HEK293 (cell line): ENCODE measurements around the gene FAM78B.

Experiments used
- CTCF ChIA-PET: fragments of 350-600 bp; formaldehyde crosslinking; extraction: SDS; loops from one replicate; lab custom pipeline; 2021; ENCODE audit warnings: antibody characterized with exemption; lab: Yijun Ruan, JAX
- POLR2A ChIA-PET: fragments of 300-600 bp; formaldehyde crosslinking; extraction: SDS; loops from one replicate; lab custom pipeline; 2020; ENCODE audit warnings: antibody characterized with exemption, inconsistent platforms; lab: Yijun Ruan, JAX
- H3K27ac ChIP-seq: fragments of 200-500 bp; sonication (Bioruptor generic); 2 replicates; pipeline ENCODE4 v1.5.1; 2014; ENCODE audit warnings: low read depth, low read length, control low read depth, inconsistent platforms; ENCODE audit errors: extremely low read depth
- H3K36me3 ChIP-seq, 2 experiments: fragments of 200-500 bp in 1 of 2; sonication (Bioruptor generic) in 1 of 2; 1 replicate in 1 of 2; 2 replicates in 1 of 2; pipeline ENCODE4 v1.5.1; 2014 to 2017; ENCODE audit warnings: inconsistent platforms in 2 of 2, low read length in 2 of 2; ENCODE audit not compliant: control insufficient read depth in 2 of 2, insufficient read depth in 1 of 2
- H3K4me1 ChIP-seq: fragments of 200-500 bp; sonication (Bioruptor generic); 2 replicates; pipeline ENCODE4 v1.5.1; 2014; ENCODE audit warnings: mild to moderate bottlenecking, low read length, inconsistent platforms; ENCODE audit not compliant: control insufficient read depth, insufficient read depth
- H3K4me3 ChIP-seq: 2 replicates; pipeline ENCODE4 v1.5.1; 2011; ENCODE audit warnings: low read depth, mild to moderate bottlenecking, control low read depth, low read length, moderate library complexity
- H3K9me3 ChIP-seq: fragments of 200-500 bp; sonication (Bioruptor generic); 2 replicates; pipeline ENCODE4 v1.5.1; 2014; ENCODE audit warnings: low read depth, low read length, inconsistent platforms; ENCODE audit not compliant: control insufficient read depth, insufficient read depth
- BCL11B ChIP-seq: fragments of 450-650 bp; formaldehyde crosslinking; IDR thresholded peaks from 2 replicates; pipeline ENCODE4 v1.5.1; 2016; ENCODE audit warnings: low read depth, missing biosample characterization, missing genetic modification characterization
- KLF1 ChIP-seq: fragments of 450-650 bp; formaldehyde crosslinking; IDR thresholded peaks from 2 replicates; pipeline ENCODE4 v1.5.1; 2016; ENCODE audit warnings: missing biosample characterization, missing genetic modification characterization
- OSR2 ChIP-seq: fragments of 450-650 bp; formaldehyde crosslinking; IDR thresholded peaks from 2 replicates; pipeline ENCODE4 v1.5.1; 2016; ENCODE audit warnings: missing biosample characterization, missing genetic modification characterization
- PRDM1 ChIP-seq: fragments of 450-650 bp; formaldehyde crosslinking; IDR thresholded peaks from 2 replicates; pipeline ENCODE4; 2016; ENCODE audit warnings: missing biosample characterization, missing genetic modification characterization
- SETDB1 ChIP-seq: IDR thresholded peaks from one replicate; pipeline ENCODE4 v1.6.1; 2017; ENCODE audit warnings: mild to moderate bottlenecking, low read length, moderate library complexity, mixed read lengths; ENCODE audit not compliant: insufficient read length
- ZBTB17 ChIP-seq: fragments of 450-650 bp; formaldehyde crosslinking; IDR thresholded peaks from 2 replicates; pipeline ENCODE4 v1.5.1; 2016; ENCODE audit warnings: missing biosample characterization, missing genetic modification characterization
- ZNF112 ChIP-seq: fragments of 450-650 bp; formaldehyde crosslinking; IDR thresholded peaks from 2 replicates; pipeline ENCODE4 v1.5.0; 2017; ENCODE audit warnings: missing biosample characterization, missing genetic modification characterization
- ZNF121 ChIP-seq: fragments of 450-650 bp; formaldehyde crosslinking; IDR thresholded peaks from 2 replicates; pipeline ENCODE4 v1.5.1; 2016; ENCODE audit warnings: missing biosample characterization, missing genetic modification characterization
- ZNF211 ChIP-seq: fragments of 450-650 bp; formaldehyde crosslinking; IDR thresholded peaks from 2 replicates; pipeline ENCODE4 v1.5.1; 2016; ENCODE audit warnings: low read depth, missing biosample characterization, missing genetic modification characterization
- ZNF23 ChIP-seq: fragments of 450-650 bp; formaldehyde crosslinking; IDR thresholded peaks from 2 replicates; pipeline ENCODE4 v1.5.1; 2016; ENCODE audit warnings: missing biosample characterization, missing genetic modification characterization, borderline replicate concordance
- ZNF274 ChIP-seq, 2 experiments: fragments of 200-500 bp in 1 of 2; fragments of 450-650 bp in 1 of 2; sonication (Bioruptor generic) in 1 of 2; formaldehyde crosslinking in 1 of 2; IDR thresholded peaks; 2 replicates each; pipeline versions ENCODE4 v1.5.1 to v1.6.1; 2014 to 2016; ENCODE audit warnings: borderline replicate concordance in 1 of 2, inconsistent platforms in 1 of 2, low read length in 1 of 2, missing biosample characterization in 1 of 2, missing genetic modification characterization in 1 of 2
- ZNF510 ChIP-seq: fragments of 450-650 bp; formaldehyde crosslinking; IDR thresholded peaks from 2 replicates; pipeline ENCODE4 v1.5.1; 2018; ENCODE audit warnings: mild to moderate bottlenecking, missing genetic modification characterization, missing biosample characterization; ENCODE audit not compliant: insufficient replicate concordance
- ZNF549 ChIP-seq: fragments of 450-650 bp; IDR thresholded peaks from 2 replicates; pipeline ENCODE4 v1.5.1; 2018; ENCODE audit warnings: missing biosample characterization, missing genetic modification characterization, mild to moderate bottlenecking, inconsistent platforms, moderate library complexity
- ZNF555 ChIP-seq: fragments of 450-650 bp; formaldehyde crosslinking; conservative IDR thresholded peaks from 2 replicates; pipeline ENCODE4 v1.5.1; 2017; ENCODE audit warnings: missing biosample characterization, mild to moderate bottlenecking, missing genetic modification characterization, inconsistent platforms
- ZNF776 ChIP-seq: fragments of 450-650 bp; formaldehyde crosslinking; IDR thresholded peaks from 2 replicates; pipeline ENCODE4 v1.5.0; 2017; ENCODE audit warnings: missing biosample characterization, missing genetic modification characterization, borderline replicate concordance
- ZNF843 ChIP-seq: fragments of 450-650 bp; formaldehyde crosslinking; IDR thresholded peaks from 2 replicates; pipeline ENCODE4 v1.5.1; 2016; ENCODE audit warnings: missing biosample characterization, missing genetic modification characterization
- ZSCAN18 ChIP-seq: fragments of 450-650 bp; formaldehyde crosslinking; IDR thresholded peaks from 2 replicates; pipeline ENCODE4 v1.5.1; 2016; ENCODE audit warnings: missing biosample characterization, missing genetic modification characterization
- TF ChIP-seq, protein P1 (sequence below): fragments of 450-650 bp; formaldehyde crosslinking; IDR thresholded peaks from 2 replicates; pipeline ENCODE4 v1.5.1; 2017; ENCODE audit warnings: missing biosample characterization, missing genetic modification characterization
- TF ChIP-seq, protein P2 (sequence below): fragments of 450-650 bp; formaldehyde crosslinking; IDR thresholded peaks from 2 replicates; pipeline ENCODE4 v1.5.1; 2016; ENCODE audit warnings: missing biosample characterization, missing genetic modification characterization, low read depth
- TF ChIP-seq, protein P3 (sequence below): fragments of 450-650 bp; formaldehyde crosslinking; IDR thresholded peaks from 2 replicates; pipeline ENCODE4 v1.5.1; 2016; ENCODE audit warnings: missing biosample characterization, missing genetic modification characterization
- TF ChIP-seq, protein P4 (sequence below): fragments of 450-650 bp; formaldehyde crosslinking; IDR thresholded peaks from 2 replicates; pipeline ENCODE4 v1.5.1; 2016; ENCODE audit warnings: missing biosample characterization, missing genetic modification characterization
- TF ChIP-seq, protein P5 (sequence below): fragments of 450-650 bp; formaldehyde crosslinking; IDR thresholded peaks from 2 replicates; pipeline ENCODE4 v1.5.1; 2016; ENCODE audit warnings: missing biosample characterization, missing genetic modification characterization, borderline replicate concordance

Gene FAM78B

DNA sequence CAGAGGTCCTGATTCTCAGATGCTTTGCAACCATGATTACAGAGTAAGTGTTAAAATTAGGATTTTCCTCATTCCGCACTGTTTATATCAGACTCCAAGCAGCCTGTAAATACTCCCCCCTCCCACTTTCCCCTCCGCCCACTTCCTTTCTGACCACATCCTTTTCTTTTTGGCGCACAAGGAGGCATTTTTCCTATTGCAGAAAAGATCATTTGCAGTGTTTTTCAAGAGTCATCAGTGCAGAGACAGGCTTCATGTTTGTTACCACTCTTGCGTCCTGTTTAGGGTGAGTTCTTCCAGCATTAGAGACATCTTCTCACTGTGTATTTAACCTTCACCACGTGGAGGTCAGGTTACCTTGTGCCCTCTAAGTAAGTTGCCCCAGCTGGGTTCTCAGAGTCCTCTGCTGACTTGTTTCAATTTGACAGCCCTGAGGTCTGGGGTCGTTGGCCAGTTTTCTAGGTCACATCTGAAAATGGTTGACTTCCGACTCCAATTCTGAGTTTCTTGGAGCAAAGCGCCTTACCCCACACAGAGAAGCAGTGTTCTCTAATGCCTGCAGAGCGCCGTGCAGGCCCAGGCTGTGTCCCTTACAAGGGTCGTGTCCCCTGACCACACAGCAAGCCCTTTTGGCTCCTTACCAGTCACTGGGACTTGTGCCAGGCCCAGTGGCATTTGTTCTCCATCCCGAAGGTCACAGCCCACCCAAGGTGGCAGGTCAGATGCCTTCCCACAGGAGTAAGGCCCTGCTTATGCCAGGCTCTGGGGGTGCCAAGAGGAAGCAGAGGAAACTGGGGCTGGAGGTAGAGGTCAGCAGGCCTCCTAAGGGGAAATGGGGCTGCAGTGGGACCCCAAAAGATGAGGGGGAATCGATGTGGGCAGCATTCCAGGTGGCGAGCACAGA is 85.6 kb downstream of the FAM78B start (continued):
- TF ChIP-seq ZNF776 (no peak), ZNF112 (tag by site-specific recombination) (no peak), PRDM1 (tag by site-specific recombination) (no peak), ZNF555 (no peak)
- TF ChIP-seq, protein P1, sequence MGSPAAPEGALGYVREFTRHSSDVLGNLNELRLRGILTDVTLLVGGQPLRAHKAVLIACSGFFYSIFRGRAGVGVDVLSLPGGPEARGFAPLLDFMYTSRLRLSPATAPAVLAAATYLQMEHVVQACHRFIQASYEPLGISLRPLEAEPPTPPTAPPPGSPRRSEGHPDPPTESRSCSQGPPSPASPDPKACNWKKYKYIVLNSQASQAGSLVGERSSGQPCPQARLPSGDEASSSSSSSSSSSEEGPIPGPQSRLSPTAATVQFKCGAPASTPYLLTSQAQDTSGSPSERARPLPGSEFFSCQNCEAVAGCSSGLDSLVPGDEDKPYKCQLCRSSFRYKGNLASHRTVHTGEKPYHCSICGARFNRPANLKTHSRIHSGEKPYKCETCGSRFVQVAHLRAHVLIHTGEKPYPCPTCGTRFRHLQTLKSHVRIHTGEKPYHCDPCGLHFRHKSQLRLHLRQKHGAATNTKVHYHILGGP (tag by site-specific recombination), result no peak
- TF ChIP-seq, all 188 proteins: peak for 0

DNA sequence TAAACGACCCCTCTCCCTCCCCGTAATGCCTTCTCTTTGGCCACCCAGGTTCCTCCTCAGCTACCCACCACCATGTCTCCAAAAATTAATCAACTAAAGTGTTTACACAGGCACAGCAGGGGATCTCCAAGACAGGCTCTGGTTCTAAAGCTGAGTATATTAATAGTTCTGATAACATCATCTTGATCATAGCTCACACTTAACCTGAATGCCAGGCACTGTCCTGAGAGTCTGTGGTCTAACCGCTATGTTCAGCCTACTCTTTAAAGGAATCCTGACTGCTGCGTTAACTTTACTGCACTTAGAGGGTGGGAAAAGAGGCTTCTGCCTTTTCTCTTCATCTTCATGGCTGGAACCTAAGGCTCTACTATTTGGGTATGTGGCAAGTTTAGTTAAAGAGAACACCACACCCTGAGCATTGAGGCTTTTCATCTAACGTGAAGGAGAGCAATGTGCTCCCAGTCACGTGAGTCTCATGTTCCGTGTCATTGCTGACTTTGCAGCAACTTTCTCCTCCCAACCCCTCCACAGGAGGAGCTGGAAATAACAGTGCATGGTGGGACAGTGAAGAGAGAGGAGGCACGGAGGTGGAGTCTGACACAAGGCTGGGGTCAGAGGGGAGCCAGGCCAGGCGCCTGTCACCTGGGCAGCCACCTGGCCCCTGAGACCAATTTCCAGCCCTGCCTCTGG is 86.4 kb downstream of the FAM78B start:
- Histone ChIP-seq H3K9me3 (no peaks in the 10 kb centered on the region), H3K36me3 (no peaks in the 10 kb centered on the region), H3K4me3 (no peak overlapping the region), H3K27ac (no peak overlapping the region), H3K4me1 (no peaks in the 10 kb centered on the region)
- TF ChIP-seq ZNF274 (IDR thresholded peaks at IDR 0.05; ENCODE audit: low read length) (no peak), ZNF274 (tag by site-specific recombination; IDR thresholded peaks at IDR 0.05; ENCODE audit: borderline replicate concordance) (no peak), SETDB1 (no peak), ZNF121 (no peak), BCL11B (tag by site-specific recombination) (no peak), ZNF211 (tag by site-specific recombination) (no peak), ZNF549 (tag by site-specific recombination) (no peak), ZBTB17 (tag by site-specific recombination) (no peak), ZSCAN18 (tag by site-specific recombination) (no peak), ZNF555 (no peak), ZNF510 (tag by site-specific recombination) (no peak), ZNF843 (no peak), OSR2 (tag by site-specific recombination) (no peak), ZNF23 (no peak), KLF1 (tag by site-specific recombination) (no peak)
- TF ChIP-seq, protein P2, sequence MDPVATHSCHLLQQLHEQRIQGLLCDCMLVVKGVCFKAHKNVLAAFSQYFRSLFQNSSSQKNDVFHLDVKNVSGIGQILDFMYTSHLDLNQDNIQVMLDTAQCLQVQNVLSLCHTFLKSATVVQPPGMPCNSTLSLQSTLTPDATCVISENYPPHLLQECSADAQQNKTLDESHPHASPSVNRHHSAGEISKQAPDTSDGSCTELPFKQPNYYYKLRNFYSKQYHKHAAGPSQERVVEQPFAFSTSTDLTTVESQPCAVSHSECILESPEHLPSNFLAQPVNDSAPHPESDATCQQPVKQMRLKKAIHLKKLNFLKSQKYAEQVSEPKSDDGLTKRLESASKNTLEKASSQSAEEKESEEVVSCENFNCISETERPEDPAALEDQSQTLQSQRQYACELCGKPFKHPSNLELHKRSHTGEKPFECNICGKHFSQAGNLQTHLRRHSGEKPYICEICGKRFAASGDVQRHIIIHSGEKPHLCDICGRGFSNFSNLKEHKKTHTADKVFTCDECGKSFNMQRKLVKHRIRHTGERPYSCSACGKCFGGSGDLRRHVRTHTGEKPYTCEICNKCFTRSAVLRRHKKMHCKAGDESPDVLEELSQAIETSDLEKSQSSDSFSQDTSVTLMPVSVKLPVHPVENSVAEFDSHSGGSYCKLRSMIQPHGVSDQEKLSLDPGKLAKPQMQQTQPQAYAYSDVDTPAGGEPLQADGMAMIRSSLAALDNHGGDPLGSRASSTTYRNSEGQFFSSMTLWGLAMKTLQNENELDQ, result no peak
- TF ChIP-seq, protein P3, sequence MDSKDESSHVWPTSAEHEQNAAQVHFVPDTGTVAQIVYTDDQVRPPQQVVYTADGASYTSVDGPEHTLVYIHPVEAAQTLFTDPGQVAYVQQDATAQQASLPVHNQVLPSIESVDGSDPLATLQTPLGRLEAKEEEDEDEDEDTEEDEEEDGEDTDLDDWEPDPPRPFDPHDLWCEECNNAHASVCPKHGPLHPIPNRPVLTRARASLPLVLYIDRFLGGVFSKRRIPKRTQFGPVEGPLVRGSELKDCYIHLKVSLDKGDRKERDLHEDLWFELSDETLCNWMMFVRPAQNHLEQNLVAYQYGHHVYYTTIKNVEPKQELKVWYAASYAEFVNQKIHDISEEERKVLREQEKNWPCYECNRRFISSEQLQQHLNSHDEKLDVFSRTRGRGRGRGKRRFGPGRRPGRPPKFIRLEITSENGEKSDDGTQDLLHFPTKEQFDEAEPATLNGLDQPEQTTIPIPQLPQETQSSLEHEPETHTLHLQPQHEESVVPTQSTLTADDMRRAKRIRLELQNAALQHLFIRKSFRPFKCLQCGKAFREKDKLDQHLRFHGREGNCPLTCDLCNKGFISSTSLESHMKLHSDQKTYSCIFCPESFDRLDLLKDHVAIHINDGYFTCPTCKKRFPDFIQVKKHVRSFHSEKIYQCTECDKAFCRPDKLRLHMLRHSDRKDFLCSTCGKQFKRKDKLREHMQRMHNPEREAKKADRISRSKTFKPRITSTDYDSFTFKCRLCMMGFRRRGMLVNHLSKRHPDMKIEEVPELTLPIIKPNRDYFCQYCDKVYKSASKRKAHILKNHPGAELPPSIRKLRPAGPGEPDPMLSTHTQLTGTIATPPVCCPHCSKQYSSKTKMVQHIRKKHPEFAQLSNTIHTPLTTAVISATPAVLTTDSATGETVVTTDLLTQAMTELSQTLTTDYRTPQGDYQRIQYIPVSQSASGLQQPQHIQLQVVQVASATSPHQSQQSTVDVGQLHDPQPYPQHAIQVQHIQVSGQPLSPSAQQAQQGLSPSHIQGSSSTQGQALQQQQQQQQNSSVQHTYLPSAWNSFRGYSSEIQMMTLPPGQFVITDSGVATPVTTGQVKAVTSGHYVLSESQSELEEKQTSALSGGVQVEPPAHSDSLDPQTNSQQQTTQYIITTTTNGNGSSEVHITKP (tag by site-specific recombination), result no peak
- TF ChIP-seq, protein P4, sequence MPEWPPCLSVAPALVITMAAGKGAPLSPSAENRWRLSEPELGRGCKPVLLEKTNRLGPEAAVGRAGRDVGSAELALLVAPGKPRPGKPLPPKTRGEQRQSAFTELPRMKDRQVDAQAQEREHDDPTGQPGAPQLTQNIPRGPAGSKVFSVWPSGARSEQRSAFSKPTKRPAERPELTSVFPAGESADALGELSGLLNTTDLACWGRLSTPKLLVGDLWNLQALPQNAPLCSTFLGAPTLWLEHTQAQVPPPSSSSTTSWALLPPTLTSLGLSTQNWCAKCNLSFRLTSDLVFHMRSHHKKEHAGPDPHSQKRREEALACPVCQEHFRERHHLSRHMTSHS (tag by site-specific recombination), result no peak
- TF ChIP-seq, protein P5, sequence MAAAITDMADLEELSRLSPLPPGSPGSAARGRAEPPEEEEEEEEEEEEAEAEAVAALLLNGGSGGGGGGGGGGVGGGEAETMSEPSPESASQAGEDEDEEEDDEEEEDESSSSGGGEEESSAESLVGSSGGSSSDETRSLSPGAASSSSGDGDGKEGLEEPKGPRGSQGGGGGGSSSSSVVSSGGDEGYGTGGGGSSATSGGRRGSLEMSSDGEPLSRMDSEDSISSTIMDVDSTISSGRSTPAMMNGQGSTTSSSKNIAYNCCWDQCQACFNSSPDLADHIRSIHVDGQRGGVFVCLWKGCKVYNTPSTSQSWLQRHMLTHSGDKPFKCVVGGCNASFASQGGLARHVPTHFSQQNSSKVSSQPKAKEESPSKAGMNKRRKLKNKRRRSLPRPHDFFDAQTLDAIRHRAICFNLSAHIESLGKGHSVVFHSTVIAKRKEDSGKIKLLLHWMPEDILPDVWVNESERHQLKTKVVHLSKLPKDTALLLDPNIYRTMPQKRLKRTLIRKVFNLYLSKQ (tag by site-specific recombination), result no peak
- CTCF ChIA-PET, result interaction anchor here (0.5 to 0.8 kb wide), 3 partner anchors 94 to 403 kb away, joined by 3 to 4 read pairs (median 3); no protein-coding TSS in a partner anchor
- POLR2A ChIA-PET, result no interaction called here
